ENCODE data around the gene KCTD1.

The KCTD1 gene

GRCh38 chr18:26535630-26536029 is 12.7 kb downstream of the KCTD1 start:
- H3K9ac ChIP-seq (ENCODE audit: low read length), result no peak overlapping the region
- H3K36me3 ChIP-seq (replicated peaks; ENCODE audit: low read depth, low read length), result no peaks in the 10 kb centered on the region
- H3K4me3 ChIP-seq (ENCODE audit: low read length), result no peak overlapping the region
- no peak overlapping the region for H3K27ac ChIP-seq (ENCODE audit: low read length)
- H3K4me1 ChIP-seq (ENCODE audit: low read length), result no peaks in the 10 kb centered on the region
- no peak overlapping the region for H3K4me2 ChIP-seq (ENCODE audit: low read length)
- no peaks in the 10 kb centered on the region for H3K79me2 ChIP-seq (ENCODE audit: low read length)
- no peak overlapping the region for H2AFZ ChIP-seq (ENCODE audit: low read depth, low read length)
- H3K9me3 ChIP-seq (ENCODE audit: insufficient read depth, low read length), result no peaks in the 10 kb centered on the region
- TF ChIP-seq CTCF (IDR thresholded peaks at IDR 0.05; ENCODE audit: low read depth, low read length) (no peak), EZH2phosphoT487 (IDR thresholded peaks at IDR 0.05; ENCODE audit: low read depth) (no peak)
- H4K20me1 ChIP-seq (ENCODE audit: insufficient read depth, low read length), result no peaks in the 10 kb centered on the region
- no peaks in the 10 kb centered on the region for H3K27me3 ChIP-seq (ENCODE audit: low read depth, low read length)

- no peaks in the 10 kb centered on the region for H4K20me1 ChIP-seq (ENCODE audit: insufficient read depth, low read length)
- no peaks in the 10 kb centered on the region for H3K36me3 ChIP-seq (replicated peaks; ENCODE audit: low read depth, low read length)
- TF ChIP-seq EZH2phosphoT487 (IDR thresholded peaks at IDR 0.05; ENCODE audit: low read depth) (no peak), CTCF (IDR thresholded peaks at IDR 0.05; ENCODE audit: low read depth, low read length) (no peak)
- H3K4me1 ChIP-seq (ENCODE audit: low read length), result peaks cover 6% of the 10 kb centered on the region; the same call in 1 of the 2 replicates
- no peak overlapping the region for H3K9ac ChIP-seq (ENCODE audit: low read length)
- no peaks in the 10 kb centered on the region for H3K9me3 ChIP-seq (ENCODE audit: insufficient read depth, low read length)
- no peak overlapping the region for H3K4me2 ChIP-seq (ENCODE audit: low read length)
- no peaks in the 10 kb centered on the region for H3K79me2 ChIP-seq (ENCODE audit: low read length)
- no peaks in the 10 kb centered on the region for H3K27me3 ChIP-seq (ENCODE audit: low read depth, low read length)
- H3K4me3 ChIP-seq (ENCODE audit: low read length), result no peak overlapping the region
- no peak overlapping the region for H2AFZ ChIP-seq (ENCODE audit: low read depth, low read length)
- no peak overlapping the region for H3K27ac ChIP-seq (ENCODE audit: low read length)
Observed at GRCh38 chr18:26532367-26533340, 15.7 kb downstream of the KCTD1 start.

GRCh38 chr18:26531605-26532298 is 16.6 kb downstream of the KCTD1 start:
- no peak overlapping the region for H2AFZ ChIP-seq (ENCODE audit: low read depth, low read length)
- H3K79me2 ChIP-seq (ENCODE audit: low read length), result no peaks in the 10 kb centered on the region
- H3K4me1 ChIP-seq (ENCODE audit: low read length), result peaks cover 6% of the 10 kb centered on the region; the same call in 1 of the 2 replicates
- no peaks in the 10 kb centered on the region for H3K36me3 ChIP-seq (replicated peaks; ENCODE audit: low read depth, low read length)
- no peak overlapping the region for H3K4me2 ChIP-seq (ENCODE audit: low read length)
- no peaks in the 10 kb centered on the region for H4K20me1 ChIP-seq (ENCODE audit: insufficient read depth, low read length)
- no peak overlapping the region for H3K9ac ChIP-seq (ENCODE audit: low read length)
- H3K27ac ChIP-seq (ENCODE audit: low read length), result no peak overlapping the region
- TF ChIP-seq EZH2phosphoT487 (IDR thresholded peaks at IDR 0.05; ENCODE audit: low read depth) (no peak), CTCF (IDR thresholded peaks at IDR 0.05; ENCODE audit: low read depth, low read length) (no peak)
- no peak overlapping the region for H3K4me3 ChIP-seq (ENCODE audit: low read length)
- no peaks in the 10 kb centered on the region for H3K27me3 ChIP-seq (ENCODE audit: low read depth, low read length)
- no peaks in the 10 kb centered on the region for H3K9me3 ChIP-seq (ENCODE audit: insufficient read depth, low read length)

- no peaks in the 10 kb centered on the region for H3K27me3 ChIP-seq (ENCODE audit: low read depth, low read length)
- peaks cover 22% of the 10 kb centered on the region for H3K4me1 ChIP-seq (ENCODE audit: low read length)
- no peak overlapping the region for H3K9ac ChIP-seq (ENCODE audit: low read length)
- H3K36me3 ChIP-seq (replicated peaks; ENCODE audit: low read depth, low read length), result no peaks in the 10 kb centered on the region
- H4K20me1 ChIP-seq (ENCODE audit: insufficient read depth, low read length), result no peaks in the 10 kb centered on the region
- H3K9me3 ChIP-seq (ENCODE audit: insufficient read depth, low read length), result no peaks in the 10 kb centered on the region
- no peak overlapping the region for H3K4me2 ChIP-seq (ENCODE audit: low read length)
- H3K4me3 ChIP-seq (ENCODE audit: low read length), result no peak overlapping the region
- H3K79me2 ChIP-seq (ENCODE audit: low read length), result no peaks in the 10 kb centered on the region
- no peak for TF ChIP-seq EZH2phosphoT487 (IDR thresholded peaks at IDR 0.05; ENCODE audit: low read depth)
- no peak for TF ChIP-seq CTCF (IDR thresholded peaks at IDR 0.05; ENCODE audit: low read depth, low read length)
- H2AFZ ChIP-seq (ENCODE audit: low read depth, low read length), result no peak overlapping the region
- H3K27ac ChIP-seq (ENCODE audit: low read length), result no peak overlapping the region
Observed at GRCh38 chr18:26526966-26527234, 21.5 kb downstream of the KCTD1 start.
